GM19238 (cell line): Measurements from ENCODE around the gene LY86.
A peak's percentile ranks its signal among the peaks of the same experiment; 100 is the strongest.
"Not testable (repeated sequence)": the region's sequence is repeated elsewhere in the genome, so short reads cannot be mapped to it uniquely, and the experiment has no call there.

Source experiments
- DNase-seq: peaks from one replicate; pipeline ENCODE4 v3.0.0; 2011; ENCODE audit warnings: low spot score; ENCODE audit not compliant: insufficient read length

LY86 gene

GRCh38 chr6:6596529-6597328, 8.2 kb downstream of the LY86 start:
- DNase-seq: no peak

- DNase-seq: no peak
Observed at GRCh38 chr6:6597682-6598081, 9.2 kb downstream of the LY86 start.

GRCh38 chr6:6599468-6599873, 11.0 kb downstream of the LY86 start:
- no peak for DNase-seq

DNA sequence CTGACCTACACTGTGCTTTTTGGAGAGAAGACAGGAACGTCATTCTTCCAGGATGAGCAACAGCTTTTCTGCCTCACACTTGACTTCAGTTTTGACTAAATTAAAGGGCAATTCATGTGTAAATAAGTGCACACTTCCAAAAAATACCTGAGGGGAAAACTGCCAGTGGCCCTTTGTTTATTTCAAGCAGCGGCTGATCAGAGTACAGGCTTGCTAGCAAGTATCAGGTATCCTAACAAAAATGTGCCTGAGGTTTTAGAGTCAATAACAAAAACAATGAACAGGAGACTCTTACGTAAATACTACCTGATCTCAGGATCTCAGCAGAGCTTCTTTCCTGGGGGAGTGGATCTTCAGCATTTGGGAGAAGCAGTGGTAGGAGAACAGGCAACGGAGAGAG, 12.4 kb downstream of the LY86 start:
- DNase-seq: no peak

GRCh38 chr6:6602262-6602661, 13.7 kb downstream of the LY86 start:
- DNase-seq: no peak

- no peak for DNase-seq
Observed at GRCh38 chr6:6603317-6603716, 14.8 kb downstream of the LY86 start.

DNA sequence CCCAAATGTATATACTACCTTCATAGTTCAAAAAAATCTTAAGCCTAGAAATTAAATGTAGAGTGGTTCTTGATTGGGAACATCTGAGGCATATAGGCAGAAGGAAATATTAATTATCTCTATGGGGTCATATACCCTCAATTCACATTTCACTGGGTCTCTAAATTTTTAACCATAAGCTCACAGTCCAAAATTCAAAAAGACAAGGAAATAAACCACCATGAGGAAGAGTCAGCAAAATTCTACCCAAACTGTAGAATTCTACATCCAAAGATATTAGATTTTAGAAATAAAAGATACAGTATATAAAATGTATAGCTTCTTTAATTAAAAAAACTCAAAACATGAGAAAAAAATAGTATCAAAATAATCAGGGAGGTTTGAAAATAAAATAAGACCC, 15.5 kb downstream of the LY86 start:
- no peak for DNase-seq

- DNase-seq: no peak
Observed at GRCh38 chr6:6604566-6604965, 16.0 kb downstream of the LY86 start.

DNA sequence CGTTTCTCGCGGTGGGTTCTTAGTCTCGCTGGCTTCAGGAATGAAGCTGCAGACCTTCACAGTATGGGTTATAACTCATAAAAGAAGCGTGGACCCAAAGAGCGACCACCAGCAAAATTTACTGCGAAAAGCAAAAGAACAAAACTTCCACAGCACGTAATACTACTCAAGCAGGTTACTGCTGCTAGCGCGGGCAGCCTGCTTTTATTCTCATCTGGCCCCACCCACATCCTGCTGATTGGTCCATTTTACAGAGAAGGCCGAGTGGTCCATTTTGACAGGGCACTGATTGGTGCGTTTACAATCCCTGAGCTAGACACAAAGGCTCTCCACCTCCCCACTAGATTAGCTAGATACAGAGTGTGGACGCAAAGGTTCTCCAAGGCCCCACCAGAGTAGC, 17.4 kb downstream of the LY86 start:
- DNase-seq: no peak

GRCh38 chr6:6606391-6607030, 18.0 kb downstream of the LY86 start:
- not testable (repeated sequence) for DNase-seq

DNA sequence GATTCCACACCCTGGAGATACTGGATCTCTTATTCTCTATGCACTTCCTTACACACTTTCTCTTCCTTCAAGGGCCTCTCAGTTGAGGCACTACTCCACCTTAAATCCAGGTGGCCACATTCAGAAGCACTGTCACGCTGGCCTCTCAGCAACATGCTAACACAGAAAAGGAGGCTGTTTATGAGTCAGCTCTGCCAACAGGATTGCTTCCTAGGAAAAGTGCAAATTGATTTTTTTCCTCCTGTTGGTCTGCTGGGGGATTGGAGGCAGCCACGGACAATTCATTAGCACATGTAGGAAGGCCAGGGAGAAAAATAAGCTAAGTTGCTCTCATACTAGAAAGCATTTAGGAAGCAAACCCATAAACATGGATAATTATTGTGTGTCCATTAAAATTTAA, 20.9 kb downstream of the LY86 start:
- no peak for DNase-seq

- DNase-seq: peak; percentile 88
Observed at GRCh38 chr6:6610031-6610591, 21.6 kb downstream of the LY86 start.

DNA sequence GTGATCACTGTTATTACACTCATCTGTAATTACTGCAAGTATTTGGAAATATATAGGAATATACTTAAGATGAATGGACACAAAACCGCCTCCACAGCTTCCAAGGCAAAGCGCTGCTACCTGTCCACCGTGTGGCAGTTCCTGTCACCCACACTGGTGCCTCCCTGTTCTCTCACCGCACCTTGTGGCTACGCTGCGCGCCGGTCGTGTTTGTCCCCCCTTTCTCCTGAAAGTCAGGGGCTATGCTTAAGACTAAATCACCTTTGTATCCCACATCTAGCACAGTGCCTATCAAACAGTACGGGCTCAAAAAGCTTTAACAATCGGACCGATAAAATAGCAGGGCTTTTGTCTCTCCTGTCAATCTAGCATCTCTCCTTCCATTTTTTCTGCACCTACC, 23.0 kb downstream of the LY86 start:
- no peak for DNase-seq

GRCh38 chr6:6612308-6612707, 23.8 kb downstream of the LY86 start:
- DNase-seq: no peak

GRCh38 chr6:6613103-6613718, 24.7 kb downstream of the LY86 start:
- DNase-seq: not testable (repeated sequence)

DNA sequence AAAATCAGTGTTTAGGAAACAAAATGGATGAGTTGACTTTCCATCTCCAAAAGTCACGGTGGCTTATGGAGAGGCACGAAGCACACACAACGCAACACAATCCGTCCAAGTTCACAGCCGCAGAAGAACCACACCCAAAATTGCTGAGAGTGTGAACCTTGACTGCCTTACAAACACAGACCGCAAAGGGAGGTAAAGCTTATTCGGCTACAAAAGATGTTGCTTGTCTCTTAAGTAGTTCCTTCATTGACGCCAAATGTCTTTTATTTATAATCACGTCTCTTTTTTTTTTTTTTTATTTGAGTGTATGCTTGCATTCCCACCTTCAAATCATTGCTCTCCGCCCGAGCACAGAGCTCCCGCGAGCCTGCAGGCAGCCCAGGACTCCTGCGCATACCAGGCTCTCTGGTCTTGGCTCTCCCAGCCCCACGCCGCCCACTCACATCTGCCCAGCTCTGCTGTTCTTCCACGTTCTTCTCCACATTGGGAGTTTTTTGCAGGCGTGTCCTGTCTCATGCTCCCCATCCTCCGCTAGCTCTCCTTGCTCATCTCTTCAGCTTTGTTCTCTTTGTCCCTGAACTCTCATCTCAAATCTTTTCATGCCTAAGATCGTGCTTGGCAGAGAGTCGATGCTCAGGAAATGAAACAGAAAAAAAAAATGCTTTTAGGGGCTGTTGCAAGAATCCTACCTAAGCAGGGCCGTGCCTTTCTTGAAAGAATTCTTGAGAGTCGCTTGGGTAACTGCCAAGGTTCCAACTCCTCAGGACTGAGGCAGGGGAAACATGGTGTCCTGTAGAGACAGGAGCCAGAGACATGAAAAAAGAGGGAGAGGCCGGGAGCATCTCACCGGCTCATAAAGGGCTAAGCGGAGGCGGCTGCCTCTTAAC, 25.8 kb downstream of the LY86 start:
- no peak for DNase-seq

DNA sequence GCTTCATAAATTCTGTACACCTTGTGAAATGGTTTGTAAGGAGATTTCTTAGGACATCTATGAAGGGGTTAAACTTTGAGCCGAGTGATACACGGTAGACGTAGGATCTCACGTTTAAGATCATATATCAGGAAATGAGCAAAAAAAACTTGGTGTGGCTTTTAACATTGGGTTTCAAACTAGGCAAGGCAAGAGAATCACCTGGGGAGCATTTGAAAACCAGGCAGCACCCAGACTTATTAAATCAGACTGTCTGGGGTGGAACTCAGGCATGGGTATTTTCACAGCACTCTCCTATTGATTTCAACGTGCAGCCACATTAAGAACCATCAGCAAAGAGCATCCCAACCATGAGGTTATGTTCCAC, 26.4 kb downstream of the LY86 start:
- no peak for DNase-seq

DNA sequence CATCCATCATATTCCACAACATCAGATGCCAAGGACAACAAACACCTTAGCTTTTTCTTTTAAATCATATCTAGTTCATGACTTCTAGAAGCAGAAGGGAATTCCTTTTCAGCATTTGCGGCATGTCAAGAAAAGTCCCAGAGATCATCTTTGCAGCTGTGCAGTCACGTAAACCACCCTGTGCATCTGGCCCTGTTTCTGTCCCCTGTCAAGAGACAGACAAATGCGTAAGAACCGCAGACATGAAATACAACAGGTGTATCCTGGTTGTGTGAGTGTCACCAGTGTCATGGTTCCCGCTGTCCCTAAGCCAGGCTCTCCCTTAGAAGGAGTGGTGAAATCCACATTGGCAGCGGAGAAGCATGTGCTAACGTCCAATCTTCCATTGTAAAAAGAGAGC, 28.1 kb downstream of the LY86 start:
- no peak for DNase-seq

GRCh38 chr6:6619021-6619794, 30.7 kb downstream of the LY86 start:
- DNase-seq: no peak

DNA sequence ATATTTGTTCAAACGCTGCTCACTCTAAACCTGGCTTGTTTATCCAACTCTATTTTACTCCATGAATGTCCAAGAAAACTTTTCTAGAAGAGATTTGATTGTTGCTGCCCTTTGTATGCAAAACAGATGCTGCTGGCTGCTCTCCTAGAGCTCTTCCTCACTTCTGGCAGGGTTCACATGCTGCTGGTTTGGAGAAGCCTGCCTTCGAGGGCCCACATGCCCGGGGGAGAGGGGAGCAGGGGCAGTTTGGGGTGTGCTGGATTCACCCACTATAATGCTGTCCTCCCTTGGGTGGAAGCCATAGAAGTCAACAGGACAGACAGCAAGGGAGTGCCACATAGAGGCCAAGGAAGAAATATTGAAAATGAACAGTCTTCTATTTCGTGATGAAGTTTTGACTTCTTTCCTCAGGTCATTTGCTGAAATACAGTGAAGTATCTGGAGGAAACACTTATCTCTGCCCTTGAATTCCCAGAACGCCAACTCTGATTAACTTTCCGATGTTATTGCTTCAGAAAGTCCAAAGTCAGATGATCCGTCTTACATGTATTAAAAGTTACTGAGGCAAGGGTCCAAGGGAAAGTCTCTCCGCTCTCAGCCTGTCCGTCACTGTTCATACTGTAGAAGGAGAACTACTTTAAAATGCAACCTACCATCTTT, 32.4 kb downstream of the LY86 start:
- no peak for DNase-seq
